Measurements from ENCODE around the gene EN2.
"Not testable (repeated sequence)": the region's sequence is repeated elsewhere in the genome, so short reads cannot be mapped to it uniquely, and the experiment has no call there.

Gene EN2

GRCh38 chr7:155426543-155427410, 31.2 kb upstream of the EN2 start:
- DNase-seq (ENCODE audit: low spot score), result no peak

- no peak for DNase-seq (ENCODE audit: low spot score)
Measured at GRCh38 chr7:155427411-155428038, 30.4 kb upstream of the EN2 start.

- no peak for DNase-seq (ENCODE audit: low spot score)
Measured at GRCh38 chr7:155428171-155428834, 29.6 kb upstream of the EN2 start.

GRCh38 chr7:155429651-155430050, 28.3 kb upstream of the EN2 start:
- no peak for DNase-seq (ENCODE audit: low spot score)

GRCh38 chr7:155430606-155431005, 27.3 kb upstream of the EN2 start:
- DNase-seq (ENCODE audit: low spot score), result no peak

GRCh38 chr7:155431231-155431630, 26.7 kb upstream of the EN2 start:
- DNase-seq (ENCODE audit: low spot score), result no peak

GRCh38 chr7:155431711-155432110, 26.2 kb upstream of the EN2 start:
- no peak for DNase-seq (ENCODE audit: low spot score)

GRCh38 chr7:155435110-155435509, 22.8 kb upstream of the EN2 start:
- DNase-seq (ENCODE audit: low spot score), result no peak

GRCh38 chr7:155437836-155438235, 20.1 kb upstream of the EN2 start:
- DNase-seq (ENCODE audit: low spot score), result no peak

GRCh38 chr7:155438777-155439176, 19.2 kb upstream of the EN2 start:
- no peak for DNase-seq (ENCODE audit: low spot score)

GRCh38 chr7:155439311-155440017, 18.5 kb upstream of the EN2 start:
- no peak for DNase-seq (ENCODE audit: low spot score)

GRCh38 chr7:155440018-155440410, 17.9 kb upstream of the EN2 start:
- DNase-seq (ENCODE audit: low spot score), result no peak

GRCh38 chr7:155441856-155442255, 16.1 kb upstream of the EN2 start:
- DNase-seq (ENCODE audit: low spot score), result no peak

- no peak for DNase-seq (ENCODE audit: low spot score)
Measured at GRCh38 chr7:155444746-155445145, 13.2 kb upstream of the EN2 start.

GRCh38 chr7:155445606-155446005, 12.3 kb upstream of the EN2 start:
- not testable (repeated sequence) for DNase-seq (ENCODE audit: low spot score)

- DNase-seq (ENCODE audit: low spot score), result no peak
Measured at GRCh38 chr7:155447603-155448002, 10.3 kb upstream of the EN2 start.

- DNase-seq (ENCODE audit: low spot score), result no peak
Measured at GRCh38 chr7:155448632-155449007, 9.3 kb upstream of the EN2 start.

GRCh38 chr7:155449008-155449868, 8.7 kb upstream of the EN2 start:
- DNase-seq (ENCODE audit: low spot score), result no peak

GRCh38 chr7:155449869-155450557, 7.9 kb upstream of the EN2 start:
- no peak for DNase-seq (ENCODE audit: low spot score)

- DNase-seq (ENCODE audit: low spot score), result no peak
Measured at GRCh38 chr7:155450558-155450969, 7.4 kb upstream of the EN2 start.

All from kidney capillary endothelial cell (primary cell).